Activated CD8-positive, alpha-beta T cell treated with anti-CD3 and anti-CD28 coated beads for 36 hours (primary cell): ENCODE results near the gene ABHD8. TPM values are rescaled to one million over a fixed set of nuclear protein-coding genes. Genes with fewer than 3 reads are reported as not detected.

Source experiments
- ATAC-seq: fragments of 200-7000 bp; cut with Tn5 transposase; one replicate; pipeline ENCODE4 v1.10.0; 2021; ENCODE audit warnings: mild to moderate bottlenecking, moderate library complexity
- CTCF ChIA-PET: fragments of 350-600 bp; sonication (Branson Sonifier 250); formaldehyde crosslinking; loops from one replicate; lab custom pipeline; 2021; ENCODE audit warnings: antibody characterized with exemption; lab: Charles Lee
- POLR2A ChIA-PET: fragments of 350-600 bp; sonication (Branson Sonifier 250); formaldehyde crosslinking; loops from one replicate; lab custom pipeline; 2021; ENCODE audit warnings: antibody characterized with exemption; lab: Charles Lee
- DNase-seq: peaks from one replicate; pipeline ENCODE4 v3.0.0-alpha.2; 2020
- H3K27ac Mint-ChIP-seq: one replicate; pipeline ENCODE4 v1.8.0; 2021; ENCODE audit warnings: mild to moderate bottlenecking, mixed read lengths
- H3K27me3 Mint-ChIP-seq: one replicate; pipeline ENCODE4 v1.8.0; 2021; ENCODE audit warnings: mixed read lengths
- H3K36me3 Mint-ChIP-seq: one replicate; pipeline ENCODE4 v1.8.0; 2021; ENCODE audit warnings: low read depth, mixed read lengths
- H3K4me1 Mint-ChIP-seq: one replicate; pipeline ENCODE4 v1.8.0; 2021; ENCODE audit warnings: low read depth, mixed read lengths
- H3K4me3 Mint-ChIP-seq: one replicate; pipeline ENCODE4 v1.8.0; 2021; ENCODE audit warnings: mild to moderate bottlenecking, moderate library complexity, mixed read lengths
- H3K9me3 Mint-ChIP-seq: one replicate; pipeline ENCODE4 v1.8.0; 2021; ENCODE audit warnings: mixed read lengths
- CTCF ChIP-seq: fragments of 200-600 bp; IDR thresholded peaks from one replicate; pipeline ENCODE4 v1.8.0; 2022; ENCODE audit warnings: antibody characterized with exemption, mild to moderate bottlenecking
- intact Hi-C: fragments of 100-400 bp; cut with micrococcal nuclease; formaldehyde crosslinking; loops from one replicate; pipeline ENCODE4 v1.10.0; 2022
- total RNA-seq, 2 experiments: library from RNA; stranded (reverse); gene quantifications; one replicate each; pipeline ENCODE4 v1.2.3, GENCODE V29; 2021

ABHD8 gene
- total RNA-seq, 2 experiments from 2014 or later, result 5.0 to 6.0 TPM

- Mint-ChIP-seq H3K4me1 (peaks cover 34% of the 10 kb centered on the region), H3K27ac (peak overlapping the region; percentile 8), H3K4me3 (peak overlapping the region; percentile 67), H3K27me3 (no peaks in the 10 kb centered on the region), H3K36me3 (peaks cover 1% of the 10 kb centered on the region), H3K9me3 (no peaks in the 10 kb centered on the region)
- no peak for TF ChIP-seq CTCF
- intact Hi-C loops, result no loop called here
- POLR2A ChIA-PET, result interaction anchor here (1.0 to 2.3 kb wide), 6 partner anchors 9 to 72 kb away, joined by 3 to 9 read pairs (median 4); partner anchors contain the start of gene DDA1
- DNase-seq (peak; percentile 93), ATAC-seq (peak; percentile 31)
- CTCF ChIA-PET, result interaction anchor here (0.6 to 1.8 kb wide), 7 partner anchors 12 to 132 kb away, joined by 3 to 7 read pairs (median 3); no protein-coding TSS in a partner anchor
Observed at GRCh38 chr19:17333611-17334413, 30.6 kb upstream of the ABHD8 start.

- no peaks in the 10 kb centered on the region for H3K36me3 Mint-ChIP-seq
- ChIA-PET POLR2A (interaction anchor here (1.0 to 2.3 kb wide), 5 partner anchors 9 to 73 kb away, joined by 3 to 9 read pairs (median 5); partner anchors contain the start of gene DDA1), CTCF (interaction anchor here (0.9 to 1.8 kb wide), 12 partner anchors 13 to 133 kb away, joined by 3 to 7 read pairs (median 4); partner anchors contain the start of gene MRPL34)
- intact Hi-C loops, result no loop called here
- ATAC-seq (peak; percentile 8), DNase-seq (peak; percentile 80)
- H3K4me3 Mint-ChIP-seq, result no peak overlapping the region
- no peak for TF ChIP-seq CTCF
- H3K27me3 Mint-ChIP-seq, result no peaks in the 10 kb centered on the region
- peaks cover 25% of the 10 kb centered on the region for H3K4me1 Mint-ChIP-seq
- no peaks in the 10 kb centered on the region for H3K9me3 Mint-ChIP-seq
- H3K27ac Mint-ChIP-seq, result no peak overlapping the region
Observed at GRCh38 chr19:17332677-17333581, 29.7 kb upstream of the ABHD8 start.

- Mint-ChIP-seq H3K4me1 (peaks cover 26% of the 10 kb centered on the region), H3K27ac (no peak overlapping the region), H3K9me3 (no peaks in the 10 kb centered on the region), H3K36me3 (no peaks in the 10 kb centered on the region), H3K27me3 (no peaks in the 10 kb centered on the region), H3K4me3 (no peak overlapping the region)
- TF ChIP-seq CTCF, result no peak
- POLR2A ChIA-PET, result interaction anchor here (2.3 kb wide), 1 partner anchor 8 kb away, joined by 9 read pairs; no protein-coding TSS in a partner anchor
- CTCF ChIA-PET, result interaction anchor here (1.1 to 1.8 kb wide), 8 partner anchors 13 to 109 kb away, joined by 3 to 7 read pairs (median 4); partner anchors contain the start of gene MRPL34
- ATAC-seq (no peak), DNase-seq (no peak)
- intact Hi-C loops, result no loop called here
Observed at GRCh38 chr19:17332360-17332676, 29.1 kb upstream of the ABHD8 start.

- CTCF ChIA-PET, result interaction anchor here (0.8 to 1.5 kb wide), 3 partner anchors 26 to 73 kb away, joined by 3 to 5 read pairs (median 4); partner anchors contain the start of gene MRPL34
- intact Hi-C loops, result no loop called here
- ATAC-seq (no peak), DNase-seq (no peak)
- H3K27me3 Mint-ChIP-seq, result no peaks in the 10 kb centered on the region
- no peak for TF ChIP-seq CTCF
- no peaks in the 10 kb centered on the region for H3K36me3 Mint-ChIP-seq
- no peak overlapping the region for H3K27ac Mint-ChIP-seq
- POLR2A ChIA-PET, result interaction anchor here (1.4 kb wide), 1 partner anchor 9 kb away, joined by 5 read pairs; no protein-coding TSS in a partner anchor
- H3K4me1 Mint-ChIP-seq, result peaks cover 25% of the 10 kb centered on the region
- no peak overlapping the region for H3K4me3 Mint-ChIP-seq
- no peaks in the 10 kb centered on the region for H3K9me3 Mint-ChIP-seq
Observed at GRCh38 chr19:17331045-17331558, 27.9 kb upstream of the ABHD8 start.
